Spleen (tissue), 11 donors: Measurements from ENCODE around the gene ZBTB48. TPM values are rescaled to one million over a fixed set of nuclear protein-coding genes. Genes with fewer than 3 reads are reported as not detected.

ENCODE experiments used
- DNase-seq: peaks from one replicate; pipeline ENCODE4 v3.0.0-alpha.2; 2020
- H3K27ac ChIP-seq, 8 donors: fragments of 200-600 bp; sonication (generic) in 7 of 8; 1 replicate in 4 of 8; 2 replicates in 4 of 8; pipeline versions ENCODE4 v1.5.0 to v1.8.0; 2016 to 2021; ENCODE audit warnings: inconsistent platforms in 4 of 8, mild to moderate bottlenecking in 4 of 8, moderate library complexity in 1 of 8
- H3K27me3 ChIP-seq, 7 donors: fragments of 200-600 bp; sonication (generic) in 6 of 7; replicated peaks in 1 of 7; 1 replicate in 4 of 7; 2 replicates in 3 of 7; pipeline versions ENCODE4 v1.5.0 to v1.8.0; 2016 to 2021; ENCODE audit warnings: inconsistent platforms in 3 of 7, mild to moderate bottlenecking in 1 of 7
- H3K36me3 ChIP-seq, 6 donors: fragments of 200-600 bp; sonication (generic) in 5 of 6; 1 replicate in 4 of 6; 2 replicates in 2 of 6; pipeline versions ENCODE4 v1.5.0 to v1.8.0; 2016 to 2021; ENCODE audit warnings: inconsistent platforms in 2 of 6
- H3K4me1 ChIP-seq, 6 donors: fragments of 200-600 bp; sonication (generic) in 5 of 6; 1 replicate in 3 of 6; 2 replicates in 3 of 6; pipeline versions ENCODE4 v1.5.0 to v1.8.0; 2016 to 2021; ENCODE audit warnings: inconsistent platforms in 3 of 6
- H3K4me3 ChIP-seq, 8 donors: fragments of 200-600 bp; sonication (generic) in 7 of 8; 1 replicate in 4 of 8; 2 replicates in 4 of 8; pipeline versions ENCODE4 v1.5.0 to v1.8.0; 2016 to 2021; ENCODE audit warnings: inconsistent platforms in 4 of 8, mild to moderate bottlenecking in 4 of 8, moderate library complexity in 2 of 8
- H3K9me3 ChIP-seq, 8 donors: fragments of 200-600 bp; sonication (generic) in 7 of 8; 1 replicate in 4 of 8; 2 replicates in 4 of 8; pipeline versions ENCODE4 v1.5.0 to v1.8.0; 2016 to 2021; ENCODE audit warnings: inconsistent platforms in 4 of 8
- POLR2A ChIP-seq, 3 donors: fragments of 450-650 bp; IDR thresholded peaks; one replicate each; pipeline ENCODE4 v1.5.1; 2017; ENCODE audit warnings: antibody characterized with exemption in 3 of 3, mild to moderate bottlenecking in 1 of 3
- POLR2AphosphoS5 ChIP-seq, 3 donors: sonication (generic); formaldehyde crosslinking; IDR thresholded peaks; one replicate each; pipeline ENCODE4 v1.5.1; 2017; ENCODE audit warnings: antibody characterized with exemption in 3 of 3
- WGBS, 5 donors: extraction: QIAGEN DNeasy Blood & Tissue Kit in 3 of 5; methylation state at CpG; one replicate each; pipeline versions ENCODE4 v1.1.5 to v1.1.7; 2013 to 2018; 5-methylcytosine and 5-hydroxymethylcytosine counted together
- intact Hi-C: fragments of 100-400 bp; cut with DNase I; formaldehyde crosslinking; loops from one replicate; pipeline ENCODE4 v1.15.0; 2023; ENCODE audit warnings: low total_unique reads
- polyA plus RNA-seq, 3 donors: library from polyadenylated mRNA; stranded (reverse); fragments of 200-250 nt; gene quantifications; one replicate each; pipeline ENCODE4 v1.2.1, GENCODE V29; 2013
- total RNA-seq, 7 donors: library from RNA; depleted of rRNA in 3 of 7; stranded (reverse); fragments of >200 nt in 3 of 7; fragmentation: NEBNext Ultra II Directional in 4 of 7; extraction: Animal tissue kit (Norgen Biotek cat#: 25700) in 4 of 7; gene quantifications; one replicate each; pipeline versions ENCODE4 v1.1.0 to v1.2.1, GENCODE V29; 2016 to 2021
- TF ChIP-seq, protein P1 (sequence below), 11 experiments: fragments of 200-600 bp in 7 of 11; fragments of 450-650 bp in 4 of 11; sonication (generic) in 4 of 11; IDR thresholded peaks in 8 of 11; conservative IDR thresholded peaks in 3 of 11; 1 replicate in 7 of 11; 2 replicates in 4 of 11; pipeline versions ENCODE4 v1.4.0 to v1.8.0; 2016 to 2021; ENCODE audit warnings: antibody characterized with exemption in 11 of 11, inconsistent platforms in 4 of 11, mild to moderate bottlenecking in 1 of 11
- donor health status: healthy with polysubstance abuse.
- donor health status: DM: no; HTN: no; CAD: no; lungs with moderate emphysema.
- donor health status: DM: no; HTN: no; CAD: no.
- donor health status: Bipolar disorder and iron deficiency.
- donor health status: healthy.
- donor health status: DM: no; HTN: no; CAD: no.
- donor health status: DM: yes; HTN: yes; CAD: no.

The ZBTB48 gene
- total and polyA plus RNA-seq, 10 donors: 23.5 to 131 (median 52.2) TPM

DNA sequence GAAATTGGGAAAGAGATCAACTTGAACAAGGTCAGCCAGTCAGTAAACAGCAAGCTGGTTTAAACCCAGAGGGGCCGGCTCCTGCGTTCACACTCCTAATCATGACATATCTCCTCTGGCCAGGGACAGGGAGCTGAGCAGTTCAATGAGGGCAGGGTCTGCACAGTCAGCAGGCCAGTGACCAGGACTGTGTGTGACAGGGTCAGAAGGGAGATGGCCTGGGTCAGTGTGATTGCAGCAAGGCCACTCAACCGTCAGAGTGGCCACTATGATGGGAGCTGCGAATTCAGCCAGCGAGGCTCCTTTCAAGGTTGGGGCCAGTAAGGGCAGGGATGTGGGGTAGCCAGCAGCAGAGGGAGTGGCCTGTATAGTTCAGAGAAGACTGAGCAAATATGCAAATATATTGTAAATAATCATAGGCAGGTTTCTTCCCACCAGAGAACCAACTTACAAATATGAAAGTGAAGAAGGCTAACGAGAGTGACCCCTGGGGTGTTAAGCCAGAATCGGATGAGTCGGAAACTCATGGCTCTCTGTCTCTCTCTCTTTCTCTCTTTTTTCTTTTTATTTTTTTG, 45.5 kb upstream of the ZBTB48 start:
- TF ChIP-seq POLR2AphosphoS5 (IDR thresholded peaks at IDR 0.05) (peak; percentile 41 to 73 (median 49)), POLR2A (IDR thresholded peaks at IDR 0.05) (no peak)
- TF ChIP-seq, protein P1, sequence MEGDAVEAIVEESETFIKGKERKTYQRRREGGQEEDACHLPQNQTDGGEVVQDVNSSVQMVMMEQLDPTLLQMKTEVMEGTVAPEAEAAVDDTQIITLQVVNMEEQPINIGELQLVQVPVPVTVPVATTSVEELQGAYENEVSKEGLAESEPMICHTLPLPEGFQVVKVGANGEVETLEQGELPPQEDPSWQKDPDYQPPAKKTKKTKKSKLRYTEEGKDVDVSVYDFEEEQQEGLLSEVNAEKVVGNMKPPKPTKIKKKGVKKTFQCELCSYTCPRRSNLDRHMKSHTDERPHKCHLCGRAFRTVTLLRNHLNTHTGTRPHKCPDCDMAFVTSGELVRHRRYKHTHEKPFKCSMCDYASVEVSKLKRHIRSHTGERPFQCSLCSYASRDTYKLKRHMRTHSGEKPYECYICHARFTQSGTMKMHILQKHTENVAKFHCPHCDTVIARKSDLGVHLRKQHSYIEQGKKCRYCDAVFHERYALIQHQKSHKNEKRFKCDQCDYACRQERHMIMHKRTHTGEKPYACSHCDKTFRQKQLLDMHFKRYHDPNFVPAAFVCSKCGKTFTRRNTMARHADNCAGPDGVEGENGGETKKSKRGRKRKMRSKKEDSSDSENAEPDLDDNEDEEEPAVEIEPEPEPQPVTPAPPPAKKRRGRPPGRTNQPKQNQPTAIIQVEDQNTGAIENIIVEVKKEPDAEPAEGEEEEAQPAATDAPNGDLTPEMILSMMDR (IDR thresholded peaks at IDR 0.05 in 8 of 11, conservative IDR thresholded peaks at IDR 0.05 in 3 of 11): no peak
- Histone ChIP-seq H3K27ac (peak overlapping the region in 7 of 8 donors; percentile 26 to 79 (median 71)), H3K27me3 (no peaks in the 10 kb centered on the region), H3K36me3 (peaks cover 7 to 91% (median 51%) of the 10 kb centered on the region in 6 donors), H3K4me3 (no peak overlapping the region), H3K9me3 (no peaks in the 10 kb centered on the region), H3K4me1 (peaks cover 0 to 26% (median 13%) of the 10 kb centered on the region in 6 donors)
- no peak for DNase-seq
- intact Hi-C loops: no loop called here
- WGBS, 5 donors: 64 to 82% (median 78%) methylated on average over 8 of the region's 8 CpGs

DNA sequence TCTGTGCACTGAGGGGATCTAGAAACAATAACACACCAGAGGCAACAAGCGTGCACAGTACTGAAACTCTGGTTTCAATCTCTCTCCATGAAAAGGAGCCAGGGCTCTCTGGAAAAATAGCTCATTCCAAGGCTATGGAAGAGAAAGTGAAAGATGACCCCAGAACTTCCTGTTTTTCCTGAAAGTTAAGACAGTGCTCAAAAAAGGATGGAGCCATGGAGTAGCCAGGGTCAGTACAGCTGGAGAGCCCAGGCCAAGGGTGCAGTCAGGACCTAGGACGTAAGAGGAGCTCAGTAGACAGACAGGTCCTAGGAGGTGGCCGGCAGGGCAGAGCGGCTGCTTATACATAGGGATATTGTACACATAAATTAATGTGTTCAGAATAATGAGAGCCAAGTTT, 44.6 kb upstream of the ZBTB48 start:
- TF ChIP-seq POLR2AphosphoS5 (IDR thresholded peaks at IDR 0.05): peak in 1 of 3 donors; percentile 27
- TF ChIP-seq, protein P1 (IDR thresholded peaks at IDR 0.05 in 8 of 11, conservative IDR thresholded peaks at IDR 0.05 in 3 of 11): no peak
- intact Hi-C loops: no loop called here
- Histone ChIP-seq H3K4me3 (no peak overlapping the region), H3K9me3 (no peaks in the 10 kb centered on the region), H3K4me1 (peaks cover 0 to 26% (median 13%) of the 10 kb centered on the region in 6 donors), H3K27ac (peak overlapping the region in 7 of 8 donors; percentile 26 to 79 (median 71)), H3K27me3 (no peaks in the 10 kb centered on the region), H3K36me3 (peaks cover 7 to 90% (median 43%) of the 10 kb centered on the region in 6 donors)
- 66 to 87% (median 74%) methylated on average over 4 of the region's 4 CpGs for WGBS, 5 donors
- no peak for DNase-seq

DNA sequence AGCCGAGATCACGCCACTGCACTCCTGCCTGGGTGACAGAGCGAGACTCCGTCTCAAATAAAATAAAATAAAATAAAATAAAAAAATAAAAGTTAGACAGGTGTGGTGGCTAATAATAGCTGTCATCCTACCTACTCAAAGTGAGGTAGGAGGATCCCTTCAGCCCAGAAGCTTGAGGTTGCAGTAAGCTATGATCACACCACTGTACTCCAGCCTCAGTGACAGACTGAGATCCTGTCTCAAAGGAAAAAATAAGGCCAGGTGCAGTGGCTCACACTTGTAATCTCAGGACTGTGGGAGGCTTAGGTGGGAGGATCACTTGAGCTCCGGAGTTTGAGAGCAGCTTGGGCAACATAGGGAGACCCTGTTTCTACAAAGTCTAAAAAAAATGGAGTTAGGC, 43.5 kb upstream of the ZBTB48 start:
- Histone ChIP-seq H3K9me3 (no peaks in the 10 kb centered on the region), H3K27ac (no peak overlapping the region), H3K4me3 (no peak overlapping the region), H3K4me1 (peaks cover 0 to 26% (median 13%) of the 10 kb centered on the region in 6 donors), H3K36me3 (peaks cover 7 to 90% (median 38%) of the 10 kb centered on the region in 6 donors), H3K27me3 (no peaks in the 10 kb centered on the region)
- no peak for DNase-seq
- intact Hi-C loops: no loop called here
- TF ChIP-seq POLR2AphosphoS5 (IDR thresholded peaks at IDR 0.05) (no peak), POLR2A (IDR thresholded peaks at IDR 0.05) (no peak)
- TF ChIP-seq, protein P1 (IDR thresholded peaks at IDR 0.05 in 8 of 11, conservative IDR thresholded peaks at IDR 0.05 in 3 of 11): no peak
- 77 to 99% (median 91%) methylated on average over 4 to 5 of the region's 5 CpGs for WGBS, 5 donors

DNA sequence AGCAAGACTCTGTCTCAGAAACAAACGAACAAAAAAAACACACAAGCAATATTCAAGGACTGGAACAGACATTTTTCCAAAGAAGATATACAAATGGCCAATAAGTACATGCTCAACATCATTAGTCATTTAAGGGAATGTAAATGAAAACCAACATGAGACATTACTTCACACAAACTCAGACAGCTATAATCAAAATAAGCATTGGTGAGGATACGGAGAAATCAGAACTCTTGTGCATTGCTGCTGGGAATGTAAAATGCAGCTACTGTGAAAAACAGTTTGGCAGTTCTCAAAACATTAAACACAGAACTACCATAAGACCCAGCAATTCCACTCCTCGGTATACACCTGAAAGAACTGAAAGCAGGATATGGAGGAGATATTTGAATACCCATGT, 40.8 kb upstream of the ZBTB48 start:
- peaks cover 0 to 29% (median 16%) of the 10 kb centered on the region in 6 donors for H3K4me1 ChIP-seq
- no peak for DNase-seq
- no peaks in the 10 kb centered on the region for H3K27me3 ChIP-seq
- no peaks in the 10 kb centered on the region for H3K9me3 ChIP-seq
- peaks cover 0 to 90% (median 36%) of the 10 kb centered on the region in 6 donors for H3K36me3 ChIP-seq
- 55 to 77% (median 59%) methylated on average over 3 of the region's 3 CpGs for WGBS, 5 donors
- TF ChIP-seq POLR2A (IDR thresholded peaks at IDR 0.05): no peak
- TF ChIP-seq, protein P1 (IDR thresholded peaks at IDR 0.05 in 8 of 11, conservative IDR thresholded peaks at IDR 0.05 in 3 of 11): no peak
- no peak for TF ChIP-seq POLR2AphosphoS5 (IDR thresholded peaks at IDR 0.05)
- H3K4me3 ChIP-seq: no peak overlapping the region
- intact Hi-C loops: no loop called here
- peak overlapping the region in 1 of 8 donors; percentile 21 for H3K27ac ChIP-seq
